CD8-positive, alpha-beta memory T cell (primary cell): Measurements from ENCODE around the gene MXD3. TPM values are rescaled to one million over a fixed set of nuclear protein-coding genes. Genes with fewer than 3 reads are reported as not detected.

Experiments used
- CTCF ChIA-PET: fragments of 350-600 bp; sonication (Branson Sonifier 250); formaldehyde crosslinking; loops from one replicate; lab custom pipeline; 2021; ENCODE audit warnings: antibody characterized with exemption; lab: Charles Lee
- POLR2A ChIA-PET: fragments of 350-600 bp; sonication (Branson Sonifier 250); formaldehyde crosslinking; loops from one replicate; lab custom pipeline; 2021; ENCODE audit warnings: antibody characterized with exemption; lab: Charles Lee
- DNase-seq, 5 donors: peaks; one replicate each; pipeline versions ENCODE4 v3.0.0 to v3.0.0-alpha.2; 2020 to 2022; ENCODE audit warnings: mixed read lengths in 1 of 5
- H3K27ac ChIP-seq: one replicate; pipeline ENCODE4 v1.7.0; 2013; ENCODE audit warnings: low read depth, mild to moderate bottlenecking, low read length, moderate library complexity
- H3K27me3 ChIP-seq: 2 replicates; pipeline ENCODE4 v1.7.0; 2013; ENCODE audit warnings: low read length, mild to moderate bottlenecking; ENCODE audit not compliant: insufficient read depth, poor library complexity, severe bottlenecking
- H3K36me3 ChIP-seq: 2 replicates; pipeline ENCODE4 v1.7.0; 2013; ENCODE audit warnings: mild to moderate bottlenecking, low read length, moderate library complexity; ENCODE audit not compliant: insufficient read depth
- H3K4me1 ChIP-seq: 2 replicates; pipeline ENCODE4 v1.7.0; 2013; ENCODE audit warnings: mild to moderate bottlenecking, low read length, moderate library complexity; ENCODE audit not compliant: insufficient read depth
- H3K4me3 ChIP-seq: 2 replicates; pipeline ENCODE4 v1.7.0; 2013; ENCODE audit warnings: mild to moderate bottlenecking, low read length
- H3K9me3 ChIP-seq: 2 replicates; pipeline ENCODE4 v1.7.0; 2013; ENCODE audit warnings: mild to moderate bottlenecking, low read length
- H3K27ac Mint-ChIP-seq, 8 donors: one replicate each; pipeline ENCODE4 v1.8.0; 2020 to 2021; ENCODE audit warnings: mixed read lengths in 8 of 8, mild to moderate bottlenecking in 6 of 8, inconsistent platforms in 3 of 8, moderate library complexity in 3 of 8
- H3K27me3 Mint-ChIP-seq, 2 donors: one replicate each; pipeline ENCODE4 v1.8.0; 2020 to 2021; ENCODE audit warnings: mixed read lengths in 2 of 2, mild to moderate bottlenecking in 1 of 2, moderate library complexity in 1 of 2
- H3K36me3 Mint-ChIP-seq, 3 donors: one replicate each; pipeline ENCODE4 v1.8.0; 2020 to 2021; ENCODE audit warnings: mixed read lengths in 3 of 3, inconsistent platforms in 1 of 3, mild to moderate bottlenecking in 1 of 3
- H3K4me1 Mint-ChIP-seq, 3 donors: one replicate each; pipeline ENCODE4 v1.8.0; 2020 to 2021; ENCODE audit warnings: mixed read lengths in 3 of 3, inconsistent platforms in 1 of 3, mild to moderate bottlenecking in 1 of 3
- H3K4me3 Mint-ChIP-seq, 7 donors: one replicate each; pipeline ENCODE4 v1.8.0; 2020 to 2021; ENCODE audit warnings: mixed read lengths in 7 of 7, mild to moderate bottlenecking in 6 of 7, moderate library complexity in 4 of 7, inconsistent platforms in 2 of 7
- H3K9me3 Mint-ChIP-seq, 5 donors: one replicate each; pipeline ENCODE4 v1.8.0; 2020 to 2022; ENCODE audit warnings: mixed read lengths in 5 of 5, mild to moderate bottlenecking in 3 of 5, moderate library complexity in 2 of 5, inconsistent platforms in 1 of 5
- polyA plus RNA-seq: library from polyadenylated mRNA; unstranded; fragments of 300-500 nt; fragmentation: Illumina TruSeq; gene quantifications from one replicate; pipeline ENCODE4 v1.2.3, GENCODE V29; 2021
- total RNA-seq, 2 experiments: library from RNA; stranded (reverse); gene quantifications; one replicate each; pipeline ENCODE4 v1.2.3, GENCODE V29; 2021

The MXD3 gene
- total and polyA plus RNA-seq, 3 experiments from 2014 or later = 0.79 to 13.4 (median 10.2) TPM

- DNase-seq = no peak
- POLR2A ChIA-PET = no interaction called here
- H3K4me3 Mint-ChIP-seq = peak overlapping the region in 1 of 7 donors; percentile 30
- Histone ChIP-seq H3K4me1 (peaks cover 7% of the 10 kb centered on the region), H3K9me3 (no peaks in the 10 kb centered on the region), H3K27me3 (no peaks in the 10 kb centered on the region), H3K27ac (no peak overlapping the region), H3K4me3 (no peak overlapping the region), H3K36me3 (peaks cover 30% of the 10 kb centered on the region)
- H3K27me3 Mint-ChIP-seq = no peaks in the 10 kb centered on the region
- H3K4me1 Mint-ChIP-seq = peaks cover 12 to 22% (median 17%) of the 10 kb centered on the region in 3 donors
- H3K9me3 Mint-ChIP-seq = no peaks in the 10 kb centered on the region
- H3K36me3 Mint-ChIP-seq = peaks cover 4 to 63% (median 17%) of the 10 kb centered on the region in 3 donors
- CTCF ChIA-PET = no interaction called here
- peak overlapping the region in 2 of 8 donors; percentile 78 to 84 for H3K27ac Mint-ChIP-seq
Observed at GRCh38 chr5:177329883-177330282, 18.2 kb upstream of the MXD3 start.

GRCh38 chr5:177328545-177329231 lies 17.0 kb upstream of the MXD3 start:
- peaks cover 7% of the 10 kb centered on the region for H3K4me1 ChIP-seq
- H3K27ac ChIP-seq = no peak overlapping the region
- no peak overlapping the region for H3K4me3 ChIP-seq
- Mint-ChIP-seq H3K27me3 (no peaks in the 10 kb centered on the region), H3K4me1 (peaks cover 12 to 22% (median 17%) of the 10 kb centered on the region in 3 donors), H3K27ac (peak overlapping the region in 3 of 8 donors; percentile 56 to 66 (median 58)), H3K9me3 (no peaks in the 10 kb centered on the region), H3K4me3 (peak overlapping the region in 1 of 7 donors; percentile 13), H3K36me3 (peaks cover under 1 to 55% (median 13%) of the 10 kb centered on the region in 3 donors)
- no peaks in the 10 kb centered on the region for H3K27me3 ChIP-seq
- DNase-seq = no peak
- ChIA-PET CTCF (interaction anchor here (1.3 to 2.4 kb wide), 5 partner anchors 10 to 29 kb away, joined by 3 to 7 read pairs (median 6); partner anchors contain the start of gene RGS14), POLR2A (no interaction called here)
- H3K9me3 ChIP-seq = no peaks in the 10 kb centered on the region
- H3K36me3 ChIP-seq = peaks cover 18% of the 10 kb centered on the region

- Mint-ChIP-seq H3K4me1 (peaks cover 12 to 19% (median 17%) of the 10 kb centered on the region in 3 donors), H3K27me3 (no peaks in the 10 kb centered on the region), H3K4me3 (peak overlapping the region; percentile 18 to 73 (median 62)), H3K36me3 (peaks cover 0 to 49% (median 10%) of the 10 kb centered on the region in 3 donors), H3K27ac (peak overlapping the region; percentile 63 to 96 (median 82)), H3K9me3 (no peaks in the 10 kb centered on the region)
- H3K36me3 ChIP-seq = peaks cover 9% of the 10 kb centered on the region
- DNase-seq = peak in 2 of 5 donors; percentile 20 to 25
- no peak overlapping the region for H3K4me3 ChIP-seq
- H3K27me3 ChIP-seq = no peaks in the 10 kb centered on the region
- POLR2A ChIA-PET = no interaction called here
- H3K9me3 ChIP-seq = no peaks in the 10 kb centered on the region
- CTCF ChIA-PET = interaction anchor here (0.7 to 2.4 kb wide), 9 partner anchors 10 to 173 kb away, joined by 3 to 7 read pairs (median 4); partner anchors contain the start of gene RGS14
- peaks cover 7% of the 10 kb centered on the region for H3K4me1 ChIP-seq
- no peak overlapping the region for H3K27ac ChIP-seq
Observed at GRCh38 chr5:177327539-177328522, 16.1 kb upstream of the MXD3 start.

- ChIA-PET CTCF (interaction anchor here (1.1 to 1.6 kb wide), 2 partner anchors 17 to 129 kb away, joined by 3 to 4 read pairs; no protein-coding TSS in a partner anchor), POLR2A (no interaction called here)
- no peaks in the 10 kb centered on the region for H3K9me3 ChIP-seq
- no peak for DNase-seq
- Mint-ChIP-seq H3K9me3 (no peaks in the 10 kb centered on the region), H3K27me3 (no peaks in the 10 kb centered on the region), H3K27ac (peak overlapping the region in 1 of 8 donors; percentile 88), H3K4me3 (no peak overlapping the region), H3K36me3 (peaks cover 0 to 38% (median 12%) of the 10 kb centered on the region in 3 donors), H3K4me1 (peaks cover 7 to 13% (median 12%) of the 10 kb centered on the region in 3 donors)
- H3K27me3 ChIP-seq = no peaks in the 10 kb centered on the region
- H3K4me3 ChIP-seq = no peak overlapping the region
- peaks cover 7% of the 10 kb centered on the region for H3K4me1 ChIP-seq
- H3K36me3 ChIP-seq = no peaks in the 10 kb centered on the region
- no peak overlapping the region for H3K27ac ChIP-seq
Observed at GRCh38 chr5:177325868-177326381, 14.2 kb upstream of the MXD3 start.

- ChIA-PET CTCF (interaction anchor here (1.6 to 2.0 kb wide), 3 partner anchors 13 to 181 kb away, joined by 3 to 6 read pairs (median 6); no protein-coding TSS in a partner anchor), POLR2A (interaction anchor here (0.7 kb wide), 1 partner anchor 82 kb away, joined by 4 read pairs; no protein-coding TSS in a partner anchor)
- Mint-ChIP-seq H3K27ac (no peak overlapping the region), H3K9me3 (peaks cover 0 to 1% (median 0%) of the 10 kb centered on the region in 5 donors), H3K4me1 (peaks cover 10 to 18% (median 17%) of the 10 kb centered on the region in 3 donors), H3K36me3 (peaks cover 5 to 16% (median 13%) of the 10 kb centered on the region in 3 donors), H3K4me3 (no peak overlapping the region), H3K27me3 (peaks cover 0 to 3% of the 10 kb centered on the region in 2 donors)
- DNase-seq = no peak
- Histone ChIP-seq H3K27ac (no peak overlapping the region), H3K9me3 (no peaks in the 10 kb centered on the region), H3K36me3 (no peaks in the 10 kb centered on the region), H3K4me3 (no peak overlapping the region), H3K27me3 (no peaks in the 10 kb centered on the region), H3K4me1 (peaks cover 4% of the 10 kb centered on the region)
Observed at GRCh38 chr5:177320879-177321278, 9.2 kb upstream of the MXD3 start.

- CTCF ChIA-PET = interaction anchor here (1.0 to 5.3 kb wide), 7 partner anchors 10 to 181 kb away, joined by 3 to 55 read pairs (median 6); partner anchors contain the start of gene PFN3
- Histone ChIP-seq H3K27me3 (no peaks in the 10 kb centered on the region), H3K36me3 (no peaks in the 10 kb centered on the region), H3K4me1 (peaks cover 4% of the 10 kb centered on the region), H3K9me3 (no peaks in the 10 kb centered on the region), H3K27ac (no peak overlapping the region), H3K4me3 (no peak overlapping the region)
- peaks cover 0 to 3% of the 10 kb centered on the region in 2 donors for H3K27me3 Mint-ChIP-seq
- peaks cover 0 to 1% (median 0%) of the 10 kb centered on the region in 5 donors for H3K9me3 Mint-ChIP-seq
- POLR2A ChIA-PET = no interaction called here
- no peak for DNase-seq
- peaks cover 5 to 16% (median 13%) of the 10 kb centered on the region in 3 donors for H3K36me3 Mint-ChIP-seq
- H3K4me3 Mint-ChIP-seq = peak overlapping the region in 1 of 7 donors; percentile 4
- H3K4me1 Mint-ChIP-seq = peaks cover 10 to 18% (median 17%) of the 10 kb centered on the region in 3 donors
- peak overlapping the region in 1 of 8 donors; percentile 84 for H3K27ac Mint-ChIP-seq
Observed at GRCh38 chr5:177319913-177320588, 8.4 kb upstream of the MXD3 start.

GRCh38 chr5:177317959-177318377 lies 6.3 kb upstream of the MXD3 start:
- peak; percentile 55 to 80 (median 63) for DNase-seq
- ChIA-PET POLR2A (interaction anchor here (1.4 kb wide), 1 partner anchor 86 kb away, joined by 3 read pairs; no protein-coding TSS in a partner anchor), CTCF (interaction anchor here (0.7 to 5.3 kb wide), 16 partner anchors 9 to 186 kb away, joined by 3 to 55 read pairs (median 7); partner anchors contain the start of genes LMAN2, PFN3, PRELID1 and RAB24)
- peaks cover 5 to 13% (median 7%) of the 10 kb centered on the region in 3 donors for H3K36me3 Mint-ChIP-seq
- H3K27me3 Mint-ChIP-seq = peaks cover 0 to 3% of the 10 kb centered on the region in 2 donors
- H3K4me1 Mint-ChIP-seq = peaks cover 11 to 19% (median 19%) of the 10 kb centered on the region in 3 donors
- Histone ChIP-seq H3K4me3 (no peak overlapping the region), H3K27me3 (no peaks in the 10 kb centered on the region), H3K36me3 (no peaks in the 10 kb centered on the region), H3K9me3 (no peaks in the 10 kb centered on the region), H3K27ac (no peak overlapping the region), H3K4me1 (peaks cover 6% of the 10 kb centered on the region)
- no peak overlapping the region for H3K4me3 Mint-ChIP-seq
- peak overlapping the region in 3 of 8 donors; percentile 5 to 48 (median 37) for H3K27ac Mint-ChIP-seq
- H3K9me3 Mint-ChIP-seq = peaks cover 0 to 1% (median 0%) of the 10 kb centered on the region in 5 donors
